GM19452 (cell line): ENCODE measurements around the gene SLC12A8.

Experiments used
- ATAC-seq: cut with Tn5 transposase; IDR thresholded peaks from one replicate; pipeline ENCODE4 v1.9.1; 2021; ENCODE audit not compliant: unreplicated experiment

Gene SLC12A8

DNA sequence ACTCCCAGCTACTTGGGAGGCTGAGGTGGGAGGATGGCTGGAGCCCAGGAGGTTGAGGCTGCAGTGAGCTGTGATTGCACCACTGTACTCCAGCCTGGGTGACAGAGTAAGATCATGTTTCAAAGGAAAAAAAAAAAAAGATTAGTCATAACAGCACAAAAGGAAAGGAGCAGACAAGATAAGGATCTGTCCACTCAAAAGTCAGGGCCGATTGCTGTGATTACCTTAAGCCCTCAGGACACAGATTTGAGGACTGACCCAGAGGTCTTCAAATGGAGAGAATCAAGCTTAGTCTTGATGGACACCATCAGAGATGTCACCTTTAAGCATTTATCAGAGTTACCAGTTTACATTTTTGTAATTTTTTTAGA lies 132.9 kb downstream of the SLC12A8 start:
- no peak for ATAC-seq

- ATAC-seq = no peak
Measured at GRCh38 chr3:125078951-125079674, 133.4 kb downstream of the SLC12A8 start.

DNA sequence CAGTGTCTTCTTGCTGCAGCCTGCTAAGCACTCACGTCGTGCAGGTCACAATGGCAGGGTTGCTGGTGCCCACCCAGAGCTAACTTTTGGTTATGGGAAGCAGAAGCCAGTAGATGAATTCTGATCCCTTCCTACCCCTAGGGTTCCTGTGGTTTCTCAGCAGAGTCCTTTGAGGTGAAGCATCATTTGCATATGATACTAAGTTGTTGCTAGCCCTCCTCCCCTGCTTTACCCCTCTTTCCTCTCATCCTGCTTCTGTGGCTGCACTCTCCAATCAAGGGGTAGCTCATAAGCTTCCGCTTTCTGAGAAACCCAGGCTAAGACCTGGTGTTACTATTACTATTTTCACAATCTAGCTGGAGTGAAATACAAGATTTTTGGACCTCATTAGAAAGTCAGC lies 134.7 kb downstream of the SLC12A8 start:
- no peak for ATAC-seq

DNA sequence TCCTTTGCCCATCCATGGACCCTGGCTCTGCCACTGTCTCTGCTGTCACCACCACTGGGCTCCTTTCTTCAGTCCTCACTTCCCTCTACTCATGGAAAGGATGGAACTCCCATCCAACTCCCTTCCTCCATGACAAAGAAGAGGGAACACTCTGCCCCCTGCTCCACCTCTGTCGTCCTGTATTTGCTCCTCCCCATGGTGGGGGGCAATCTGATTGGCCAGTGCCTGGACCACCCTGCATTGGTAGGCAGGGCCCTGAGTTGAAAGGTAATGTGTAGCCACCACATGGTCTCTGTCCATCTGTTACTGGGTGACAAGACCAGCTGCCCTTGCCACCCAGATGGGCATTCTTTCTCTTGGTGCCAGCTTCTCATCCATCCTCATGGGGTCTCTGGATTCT lies 136.1 kb downstream of the SLC12A8 start:
- no peak for ATAC-seq

- ATAC-seq = no peak
Measured at GRCh38 chr3:125075738-125076137, 136.8 kb downstream of the SLC12A8 start.

GRCh38 chr3:125073390-125073905 lies 139.1 kb downstream of the SLC12A8 start:
- ATAC-seq = no peak

GRCh38 chr3:125072749-125073389 lies 139.7 kb downstream of the SLC12A8 start:
- ATAC-seq = no peak

GRCh38 chr3:125072301-125072700 lies 140.2 kb downstream of the SLC12A8 start:
- ATAC-seq = no peak

DNA sequence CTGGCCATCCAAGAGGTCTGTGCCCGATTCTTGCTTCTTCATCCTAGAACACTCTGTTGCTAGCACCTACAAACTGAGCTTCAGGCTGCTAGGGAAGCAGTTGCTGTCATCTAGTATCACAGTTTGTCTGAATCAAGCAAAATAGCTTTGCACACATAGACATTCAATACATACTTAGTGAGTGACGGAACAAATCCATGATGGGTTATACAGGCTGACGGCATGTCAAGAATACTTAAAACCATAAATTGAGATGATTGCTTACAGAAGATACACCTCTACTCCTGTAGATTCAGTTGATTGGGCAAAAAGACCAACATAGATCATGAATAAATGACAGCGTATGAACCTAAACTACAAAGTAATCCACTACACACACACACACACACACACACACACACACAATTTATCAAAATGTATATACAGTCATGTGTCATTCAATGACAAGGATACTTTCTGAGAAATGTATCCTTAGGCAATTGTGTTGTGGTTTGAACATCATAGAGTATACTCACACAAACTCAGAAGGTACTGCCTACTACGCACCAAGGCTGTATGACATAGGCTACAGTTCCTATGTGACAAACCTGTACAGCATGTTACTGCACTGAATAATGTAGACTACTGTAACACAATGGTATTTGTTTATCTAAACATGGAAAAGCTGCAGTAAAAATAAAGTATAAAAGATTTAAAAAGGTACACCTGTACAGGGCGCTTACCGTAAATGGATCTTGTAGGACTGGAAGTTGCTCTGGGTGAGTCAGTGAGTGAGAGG lies 142.4 kb downstream of the SLC12A8 start:
- ATAC-seq = no peak

GRCh38 chr3:125069452-125069851 lies 143.1 kb downstream of the SLC12A8 start:
- no peak for ATAC-seq

- ATAC-seq = no peak
Measured at GRCh38 chr3:125068265-125068664, 144.3 kb downstream of the SLC12A8 start.

DNA sequence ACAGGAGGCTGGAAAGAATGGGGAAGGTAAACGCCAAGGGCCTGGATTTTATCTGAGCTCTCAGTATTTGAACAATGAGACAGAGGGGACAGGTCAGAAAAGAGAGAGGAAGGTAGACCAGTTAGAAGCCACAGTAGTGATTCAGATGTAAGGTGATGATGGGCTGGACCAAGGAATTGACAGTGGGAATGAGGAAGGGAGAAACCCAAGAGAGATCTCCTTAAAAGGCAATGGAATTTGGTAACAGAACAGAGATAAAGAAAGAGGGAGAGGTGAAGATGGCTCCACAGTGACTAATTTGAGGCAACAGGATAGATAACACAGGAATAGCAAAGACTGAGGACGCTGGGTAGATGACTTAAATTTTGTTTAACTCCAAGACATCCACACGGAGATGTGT lies 145.3 kb downstream of the SLC12A8 start:
- ATAC-seq = no peak

DNA sequence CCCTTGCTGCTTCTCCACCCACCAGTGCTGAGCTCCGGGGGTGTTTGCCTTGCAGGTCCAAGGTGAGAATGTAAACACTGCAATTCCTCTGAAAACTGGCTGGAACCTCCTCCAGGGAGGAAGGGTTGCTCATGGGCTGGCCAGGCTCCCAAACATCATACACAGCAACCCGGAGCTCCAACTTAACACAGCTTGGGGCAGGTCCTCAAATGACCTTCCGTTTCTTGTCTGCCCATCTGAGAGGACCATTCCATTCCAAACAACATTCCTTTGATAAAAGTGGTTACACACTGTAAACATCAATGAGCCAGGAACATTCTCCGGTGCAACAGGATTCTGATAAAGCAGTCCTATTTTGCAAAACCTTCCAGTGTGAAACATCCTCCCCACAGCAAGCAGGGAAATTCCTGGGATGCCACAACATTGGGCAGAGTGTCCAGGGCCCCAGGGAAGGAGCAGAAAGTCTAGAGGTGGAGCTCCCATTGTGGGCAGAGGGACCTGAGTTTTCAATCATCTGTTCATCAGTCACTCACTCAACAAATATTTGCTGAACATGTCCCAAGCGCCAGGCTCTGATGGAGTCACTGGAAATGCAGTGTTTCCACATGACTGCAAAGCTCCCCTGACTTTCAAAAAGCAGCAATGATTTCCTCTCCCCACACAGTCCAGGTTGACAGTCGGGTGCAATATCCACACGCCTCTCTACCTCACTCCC lies 149.5 kb downstream of the SLC12A8 start:
- ATAC-seq = no peak

DNA sequence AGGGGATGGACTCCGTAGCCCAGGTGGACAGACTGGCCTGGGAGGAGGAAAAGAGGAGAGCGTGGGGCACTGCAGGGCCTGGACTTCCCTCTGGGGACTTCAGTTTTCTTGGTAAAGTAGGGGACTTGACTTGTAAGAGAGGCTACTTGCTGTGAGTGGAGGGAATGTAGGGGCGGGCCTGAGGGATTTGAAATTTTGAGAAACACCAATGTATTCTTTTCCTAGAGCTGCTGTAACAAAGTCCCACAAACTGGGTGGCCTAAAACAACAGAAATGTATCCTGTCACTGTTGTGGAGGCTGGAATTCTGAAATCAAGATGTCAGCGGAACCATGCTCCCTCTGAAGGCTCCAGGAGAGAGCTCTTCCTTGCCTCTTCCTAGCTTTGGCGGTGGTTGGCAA lies 150.9 kb downstream of the SLC12A8 start:
- no peak for ATAC-seq

DNA sequence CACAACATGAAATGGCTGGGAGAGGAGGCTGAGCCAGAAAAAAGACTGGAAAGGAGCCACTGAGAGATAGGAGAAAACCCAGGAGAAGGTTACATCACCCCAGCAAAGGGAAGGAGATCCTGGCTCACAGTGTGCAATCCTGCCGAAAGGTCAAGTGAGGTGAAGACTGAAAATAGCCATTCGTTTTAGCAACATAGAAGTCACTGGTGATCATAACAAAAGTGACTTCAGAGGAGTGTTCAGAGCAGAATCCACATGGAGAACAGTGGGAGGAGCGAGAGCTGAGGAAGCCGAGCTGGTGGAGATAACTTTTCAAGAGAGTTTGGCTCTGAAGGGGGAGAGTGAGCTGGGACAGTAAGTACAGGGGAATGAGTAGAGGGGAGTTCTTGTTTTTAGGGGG lies 151.4 kb downstream of the SLC12A8 start:
- ATAC-seq = no peak

- ATAC-seq = no peak
Measured at GRCh38 chr3:125059488-125060245, 152.9 kb downstream of the SLC12A8 start.

DNA sequence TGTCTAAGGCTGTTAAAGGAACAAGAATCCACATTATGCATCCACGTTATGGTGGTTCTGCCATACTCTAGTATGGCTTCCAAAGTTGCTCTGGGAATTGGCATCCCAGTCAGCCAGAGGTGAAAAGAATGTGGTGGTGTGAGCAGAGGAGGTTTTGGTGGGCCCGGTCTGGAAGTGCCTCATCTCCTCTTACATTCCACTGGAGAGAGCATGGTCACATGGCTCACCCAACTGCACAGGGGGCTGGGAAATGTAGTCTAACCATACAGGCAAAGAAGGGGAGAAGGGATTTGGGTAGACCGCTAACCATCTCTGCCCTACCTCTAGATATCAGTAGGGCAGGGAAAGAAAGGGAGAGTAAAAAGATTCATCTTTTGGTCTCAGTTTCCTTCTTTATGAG lies 153.6 kb downstream of the SLC12A8 start:
- no peak for ATAC-seq

- no peak for ATAC-seq
Measured at GRCh38 chr3:125058529-125058928, 154.0 kb downstream of the SLC12A8 start.

DNA sequence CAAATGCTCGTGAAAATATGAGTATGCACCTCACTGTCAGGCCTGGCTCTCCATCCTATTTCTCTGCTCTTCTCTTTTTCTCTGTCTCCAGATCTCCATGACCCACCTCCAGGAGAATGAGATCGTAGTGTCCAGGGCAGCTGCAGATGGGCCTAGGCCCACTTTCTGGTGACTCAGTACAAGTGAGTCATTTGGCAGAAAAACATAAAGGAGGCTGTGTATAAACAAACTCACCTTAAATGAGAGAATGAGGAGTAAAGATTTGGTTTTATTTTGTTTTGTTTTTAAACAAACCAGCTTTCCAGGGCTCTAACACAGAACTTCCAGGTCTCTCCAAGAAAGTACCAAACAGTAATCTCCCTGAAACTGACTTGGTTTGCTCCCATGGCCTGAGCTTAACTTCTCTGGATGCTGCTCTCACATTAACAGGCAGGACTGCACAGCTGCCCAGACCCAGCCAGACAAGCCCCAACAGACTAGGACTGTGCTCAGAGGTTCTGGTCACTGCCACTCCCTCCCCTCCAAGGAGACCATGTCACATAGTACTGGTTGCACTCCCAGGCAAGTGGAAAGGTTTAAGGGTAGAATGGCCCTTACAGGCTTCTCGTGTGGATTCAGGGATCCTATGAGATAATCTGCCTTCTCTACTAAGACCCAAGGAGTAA lies 155.2 kb downstream of the SLC12A8 start:
- no peak for ATAC-seq
